H1 (cell line): ENCODE measurements around the gene STARD6. TPM values are rescaled to one million over a fixed set of nuclear protein-coding genes. Genes with fewer than 3 reads are reported as not detected.

Experiments
- EZH2 ChIP-seq: fragments of 200-600 bp; sonication (generic); IDR thresholded peaks from 2 replicates; pipeline ENCODE4 v1.7.1; 2012; ENCODE audit warnings: low read depth, mild to moderate bottlenecking, moderate library complexity, low read length, inconsistent platforms; ENCODE audit not compliant: severe bottlenecking
- YY1 ChIP-seq: IDR thresholded peaks from 2 replicates; pipeline ENCODE4 v1.6.1; 2011; ENCODE audit warnings: low read depth, mild to moderate bottlenecking, low read length
- polyA plus RNA-seq, 7 experiments: library from polyadenylated mRNA; depleted of rRNA in 3 of 7; stranded (reverse) in 5 of 7; unstranded in 2 of 7; fragments of >200 nt in 5 of 7; fragments of 200-250 nt in 2 of 7; gene quantifications; 1 replicate in 5 of 7; 2 replicates in 1 of 7; 4 replicates in 1 of 7; pipeline versions ENCODE4 v1.2.1 to v1.2.3, GENCODE V29; 2011 to 2013; ENCODE audit warnings: missing spikeins in 2 of 7, mixed read lengths in 2 of 7
- total RNA-seq: library from RNA; stranded (reverse); fragmentation: NEBNext Ultra II Directional; extraction: Animal tissue kit (Norgen Biotek cat#: 25700); gene quantifications from 2 replicates; pipeline ENCODE4 v1.2.1, GENCODE V29; 2021

STARD6 gene
- total and polyA plus RNA-seq, 2 of the 8 experiments (the other 6 are each of a cell fraction or from before 2014, with no cell fraction given) = not detected

- TF ChIP-seq EZH2 = no peak
- no peak for TF ChIP-seq YY1
Observed at GRCh38 chr18:54330768-54331548, 26.7 kb downstream of the STARD6 start (continued).
